Measurements from ENCODE around the gene CDH11. TPM values are rescaled to one million over a fixed set of nuclear protein-coding genes. Genes with fewer than 3 reads are reported as not detected.

Gene CDH11
- total and polyA plus RNA-seq, 7 experiments from 2014 or later, result not detected

GRCh38 chr16:65105171-65105570, 16.7 kb downstream of the CDH11 start:
- Mint-ChIP-seq H3K27me3 (peaks cover 0 to under 1% (median 0%) of the 10 kb centered on the region in 5 donors), H3K27ac (no peak overlapping the region), H3K9me3 (peaks cover 0 to 14% (median 2%) of the 10 kb centered on the region in 11 donors), H3K4me1 (no peaks in the 10 kb centered on the region), H3K36me3 (no peaks in the 10 kb centered on the region), H3K4me3 (no peak overlapping the region)
- ChIA-PET POLR2A (no interaction called here), CTCF (no interaction called here)
- intact Hi-C loops (cut with micrococcal nuclease), result no loop called here
- Histone ChIP-seq H3K36me3 (ENCODE audit: control insufficient read depth in 2 of 3, insufficient read depth in 3 of 3, low read length in 3 of 3) (no peaks in the 10 kb centered on the region), H3K27ac (ENCODE audit: low read depth, low read length) (no peak overlapping the region), H3K4me1 (ENCODE audit: control insufficient read depth in 2 of 2, insufficient read depth in 2 of 2, low read length in 2 of 2) (no peaks in the 10 kb centered on the region), H3K9me3 (ENCODE audit: control insufficient read depth in 2 of 3, low read length in 3 of 3) (no peaks in the 10 kb centered on the region), H3K4me3 (ENCODE audit: low read length) (no peak overlapping the region), H3K27me3 (ENCODE audit: control insufficient read depth in 2 of 2, insufficient read depth in 2 of 2, low read length in 2 of 2) (no peaks in the 10 kb centered on the region)
- DNase-seq (no peak), ATAC-seq (no peak)

DNA sequence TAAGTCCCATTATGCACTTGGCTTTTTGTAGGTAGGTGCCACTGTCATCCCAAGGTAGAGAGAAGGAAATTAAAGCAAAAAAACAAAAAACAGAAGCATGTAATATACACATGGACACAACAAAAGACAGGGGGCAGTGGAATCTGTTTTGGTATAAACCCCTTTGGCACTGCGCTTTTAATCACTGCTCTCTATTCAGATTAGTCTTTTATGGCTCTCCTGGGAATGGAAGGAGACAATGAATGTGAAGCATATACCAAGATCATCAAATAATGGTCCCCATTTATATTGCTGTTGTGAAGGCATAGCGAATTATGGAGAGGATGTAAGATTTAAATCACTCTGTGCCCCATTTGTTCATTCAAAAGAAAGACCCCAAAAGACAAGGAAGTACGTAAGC, 17.4 kb downstream of the CDH11 start:
- H3K9me3 Mint-ChIP-seq, result peaks cover 0 to 21% (median 5%) of the 10 kb centered on the region in 11 donors
- DNase-seq, result no peak
- no peak overlapping the region for H3K4me3 ChIP-seq (ENCODE audit: low read length)
- ChIA-PET CTCF (no interaction called here), POLR2A (no interaction called here)
- ATAC-seq, result no peak
- H3K4me1 Mint-ChIP-seq, result no peaks in the 10 kb centered on the region
- no peak overlapping the region for H3K27ac Mint-ChIP-seq
- no peaks in the 10 kb centered on the region for H3K4me1 ChIP-seq (ENCODE audit: control insufficient read depth in 2 of 2, insufficient read depth in 2 of 2, low read length in 2 of 2)
- peaks cover 0 to 4% (median 0%) of the 10 kb centered on the region in 5 donors for H3K27me3 Mint-ChIP-seq
- H3K9me3 ChIP-seq (ENCODE audit: control insufficient read depth in 2 of 3, low read length in 3 of 3), result no peaks in the 10 kb centered on the region
- H3K27ac ChIP-seq (ENCODE audit: low read depth, low read length), result no peak overlapping the region
- no peak overlapping the region for H3K4me3 Mint-ChIP-seq
- H3K36me3 ChIP-seq (ENCODE audit: control insufficient read depth in 2 of 3, insufficient read depth in 3 of 3, low read length in 3 of 3), result no peaks in the 10 kb centered on the region
- H3K27me3 ChIP-seq (ENCODE audit: control insufficient read depth in 2 of 2, insufficient read depth in 2 of 2, low read length in 2 of 2), result no peaks in the 10 kb centered on the region
- no peaks in the 10 kb centered on the region for H3K36me3 Mint-ChIP-seq
- intact Hi-C loops (cut with micrococcal nuclease), result no loop called here

GRCh38 chr16:65102326-65102725, 19.5 kb downstream of the CDH11 start:
- Mint-ChIP-seq H3K4me3 (no peak overlapping the region), H3K27ac (no peak overlapping the region), H3K27me3 (peaks cover 0 to 4% (median 0%) of the 10 kb centered on the region in 5 donors), H3K4me1 (no peaks in the 10 kb centered on the region), H3K9me3 (peaks cover 0 to 22% (median 5%) of the 10 kb centered on the region in 11 donors), H3K36me3 (no peaks in the 10 kb centered on the region)
- Histone ChIP-seq H3K27me3 (ENCODE audit: control insufficient read depth in 2 of 2, insufficient read depth in 2 of 2, low read length in 2 of 2) (no peaks in the 10 kb centered on the region), H3K9me3 (ENCODE audit: control insufficient read depth in 2 of 3, low read length in 3 of 3) (no peaks in the 10 kb centered on the region), H3K36me3 (ENCODE audit: control insufficient read depth in 2 of 3, insufficient read depth in 3 of 3, low read length in 3 of 3) (no peaks in the 10 kb centered on the region), H3K4me1 (ENCODE audit: control insufficient read depth in 2 of 2, insufficient read depth in 2 of 2, low read length in 2 of 2) (no peaks in the 10 kb centered on the region), H3K27ac (ENCODE audit: low read depth, low read length) (no peak overlapping the region), H3K4me3 (ENCODE audit: low read length) (no peak overlapping the region)
- POLR2A ChIA-PET, result no interaction called here
- no peak for ATAC-seq
- DNase-seq, result no peak
- CTCF ChIA-PET, result no interaction called here
- intact Hi-C loops (cut with micrococcal nuclease), result no loop called here

GRCh38 chr16:65101009-65101408, 20.9 kb downstream of the CDH11 start:
- ATAC-seq (no peak), DNase-seq (no peak)
- Histone ChIP-seq H3K9me3 (ENCODE audit: control insufficient read depth in 2 of 3, low read length in 3 of 3) (no peaks in the 10 kb centered on the region), H3K36me3 (ENCODE audit: control insufficient read depth in 2 of 3, insufficient read depth in 3 of 3, low read length in 3 of 3) (no peaks in the 10 kb centered on the region), H3K27ac (ENCODE audit: low read depth, low read length) (no peak overlapping the region), H3K4me3 (ENCODE audit: low read length) (no peak overlapping the region), H3K4me1 (ENCODE audit: control insufficient read depth in 2 of 2, insufficient read depth in 2 of 2, low read length in 2 of 2) (no peaks in the 10 kb centered on the region), H3K27me3 (ENCODE audit: control insufficient read depth in 2 of 2, insufficient read depth in 2 of 2, low read length in 2 of 2) (no peaks in the 10 kb centered on the region)
- Mint-ChIP-seq H3K4me3 (no peak overlapping the region), H3K36me3 (no peaks in the 10 kb centered on the region), H3K9me3 (peaks cover 0 to 22% (median 3%) of the 10 kb centered on the region in 11 donors), H3K4me1 (no peaks in the 10 kb centered on the region), H3K27ac (no peak overlapping the region), H3K27me3 (peaks cover 0 to 4% (median 0%) of the 10 kb centered on the region in 5 donors)
- ChIA-PET POLR2A (no interaction called here), CTCF (no interaction called here)
- intact Hi-C loops (cut with micrococcal nuclease), result no loop called here

DNA sequence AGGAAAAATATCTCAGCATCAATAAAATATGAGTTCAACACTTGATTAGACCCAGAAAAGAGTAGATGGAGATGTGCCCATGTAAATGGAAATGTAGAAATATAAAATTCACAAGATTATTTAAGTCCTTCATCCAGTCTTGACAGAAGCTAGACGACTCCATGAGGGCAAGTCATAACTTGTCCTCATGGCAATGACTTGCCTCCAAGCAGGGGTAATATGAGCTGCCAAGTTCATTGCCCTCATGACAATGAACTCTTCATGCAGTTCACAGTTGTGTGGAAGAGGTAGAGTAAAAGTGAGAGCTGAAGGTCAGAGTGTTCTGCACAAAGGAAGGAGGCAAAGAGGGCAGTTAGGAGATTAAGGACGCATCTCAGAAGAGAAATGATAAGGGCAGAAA, 22.3 kb downstream of the CDH11 start:
- intact Hi-C loops (cut with micrococcal nuclease), result no loop called here
- Histone ChIP-seq H3K36me3 (ENCODE audit: control insufficient read depth in 2 of 3, insufficient read depth in 3 of 3, low read length in 3 of 3) (no peaks in the 10 kb centered on the region), H3K4me3 (ENCODE audit: low read length) (no peak overlapping the region), H3K27me3 (ENCODE audit: control insufficient read depth in 2 of 2, insufficient read depth in 2 of 2, low read length in 2 of 2) (no peaks in the 10 kb centered on the region), H3K4me1 (ENCODE audit: control insufficient read depth in 2 of 2, insufficient read depth in 2 of 2, low read length in 2 of 2) (no peaks in the 10 kb centered on the region), H3K9me3 (ENCODE audit: control insufficient read depth in 2 of 3, low read length in 3 of 3) (no peaks in the 10 kb centered on the region), H3K27ac (ENCODE audit: low read depth, low read length) (no peak overlapping the region)
- ChIA-PET POLR2A (no interaction called here), CTCF (no interaction called here)
- H3K4me3 Mint-ChIP-seq, result no peak overlapping the region
- peaks cover 0 to 26% (median 3%) of the 10 kb centered on the region in 11 donors for H3K9me3 Mint-ChIP-seq
- ATAC-seq (no peak), DNase-seq (no peak)
- H3K27ac Mint-ChIP-seq, result no peak overlapping the region
- peaks cover 0 to 4% (median 0%) of the 10 kb centered on the region in 5 donors for H3K27me3 Mint-ChIP-seq
- H3K4me1 Mint-ChIP-seq, result no peaks in the 10 kb centered on the region
- H3K36me3 Mint-ChIP-seq, result no peaks in the 10 kb centered on the region

GRCh38 chr16:65098916-65099315, 22.9 kb downstream of the CDH11 start:
- Histone ChIP-seq H3K9me3 (ENCODE audit: control insufficient read depth in 2 of 3, low read length in 3 of 3) (no peaks in the 10 kb centered on the region), H3K4me3 (ENCODE audit: low read length) (no peak overlapping the region), H3K36me3 (ENCODE audit: control insufficient read depth in 2 of 3, insufficient read depth in 3 of 3, low read length in 3 of 3) (no peaks in the 10 kb centered on the region), H3K27ac (ENCODE audit: low read depth, low read length) (no peak overlapping the region), H3K27me3 (ENCODE audit: control insufficient read depth in 2 of 2, insufficient read depth in 2 of 2, low read length in 2 of 2) (no peaks in the 10 kb centered on the region), H3K4me1 (ENCODE audit: control insufficient read depth in 2 of 2, insufficient read depth in 2 of 2, low read length in 2 of 2) (no peaks in the 10 kb centered on the region)
- H3K4me1 Mint-ChIP-seq, result no peaks in the 10 kb centered on the region
- H3K4me3 Mint-ChIP-seq, result no peak overlapping the region
- ChIA-PET CTCF (no interaction called here), POLR2A (no interaction called here)
- H3K9me3 Mint-ChIP-seq, result peaks cover 0 to 26% (median 3%) of the 10 kb centered on the region in 11 donors
- H3K27me3 Mint-ChIP-seq, result peaks cover 0 to 4% (median 0%) of the 10 kb centered on the region in 5 donors
- no peak overlapping the region for H3K27ac Mint-ChIP-seq
- intact Hi-C loops (cut with micrococcal nuclease), result no loop called here
- H3K36me3 Mint-ChIP-seq, result no peaks in the 10 kb centered on the region
- DNase-seq (no peak), ATAC-seq (no peak)

GRCh38 chr16:65097296-65097695, 24.6 kb downstream of the CDH11 start:
- no peak for ATAC-seq
- no peak overlapping the region for H3K27ac Mint-ChIP-seq
- no peaks in the 10 kb centered on the region for H3K27me3 ChIP-seq (ENCODE audit: control insufficient read depth in 2 of 2, insufficient read depth in 2 of 2, low read length in 2 of 2)
- peaks cover 0 to 4% (median 0%) of the 10 kb centered on the region in 5 donors for H3K27me3 Mint-ChIP-seq
- no peak overlapping the region for H3K4me3 Mint-ChIP-seq
- no peaks in the 10 kb centered on the region for H3K4me1 Mint-ChIP-seq
- intact Hi-C loops (cut with micrococcal nuclease), result no loop called here
- no peaks in the 10 kb centered on the region for H3K9me3 ChIP-seq (ENCODE audit: control insufficient read depth in 2 of 3, low read length in 3 of 3)
- no peaks in the 10 kb centered on the region for H3K4me1 ChIP-seq (ENCODE audit: control insufficient read depth in 2 of 2, insufficient read depth in 2 of 2, low read length in 2 of 2)
- ChIA-PET CTCF (no interaction called here), POLR2A (no interaction called here)
- no peak overlapping the region for H3K27ac ChIP-seq (ENCODE audit: low read depth, low read length)
- H3K36me3 ChIP-seq (ENCODE audit: control insufficient read depth in 2 of 3, insufficient read depth in 3 of 3, low read length in 3 of 3), result no peaks in the 10 kb centered on the region
- peaks cover 0 to 23% (median 3%) of the 10 kb centered on the region in 11 donors for H3K9me3 Mint-ChIP-seq
- H3K36me3 Mint-ChIP-seq, result no peaks in the 10 kb centered on the region
- no peak for DNase-seq
- no peak overlapping the region for H3K4me3 ChIP-seq (ENCODE audit: low read length)
